Left lung (tissue), 10 donors: ENCODE data around the gene DMRT1. TPM values are rescaled to one million over a fixed set of nuclear protein-coding genes. Genes with fewer than 3 reads are reported as not detected.

Experiments
- ATAC-seq: fragments of 200-7000 bp; cut with Tn5 transposase; one replicate; pipeline ENCODE4 v1.9.1; 2020; ENCODE audit warnings: moderate library complexity
- DNase-seq, 4 donors: peaks; one replicate each; pipeline ENCODE4 v3.0.0-alpha.2; 2013 to 2020
- H3K27ac ChIP-seq, 2 donors: fragments of 200-600 bp; sonication (generic) in 1 of 2; one replicate each; pipeline versions ENCODE4 v1.5.0 to v1.8.0; 2020 to 2021
- H3K27me3 ChIP-seq, 2 donors: fragments of 200-600 bp; sonication (generic) in 1 of 2; one replicate each; pipeline versions ENCODE4 v1.5.0 to v1.8.0; 2020 to 2021
- H3K36me3 ChIP-seq, 2 donors: fragments of 200-600 bp; sonication (generic) in 1 of 2; one replicate each; pipeline versions ENCODE4 v1.5.0 to v1.8.0; 2020 to 2021
- H3K4me1 ChIP-seq, 2 donors: fragments of 200-600 bp; one replicate each; pipeline ENCODE4 v1.8.0; 2021
- H3K4me3 ChIP-seq, 2 donors: fragments of 200-600 bp; sonication (generic) in 1 of 2; one replicate each; pipeline versions ENCODE4 v1.5.0 to v1.8.0; 2020 to 2021; ENCODE audit warnings: mild to moderate bottlenecking in 1 of 2
- H3K9me3 ChIP-seq, 2 donors: fragments of 200-600 bp; sonication (generic) in 1 of 2; one replicate each; pipeline versions ENCODE4 v1.5.0 to v1.8.0; 2020 to 2021
- intact Hi-C, 2 donors: fragments of 100-400 bp; cut with DNase I; formaldehyde crosslinking; loops; one replicate each; pipeline versions ENCODE4 v1.11.2 to v1.14.2; 2022
- polyA plus RNA-seq, 6 donors: library from polyadenylated mRNA; unstranded; fragments of 120-200 nt; gene quantifications; one replicate each; pipeline ENCODE4 v1.2.1, GENCODE V29; 2013; ENCODE audit not compliant: insufficient read length in 6 of 6
- total RNA-seq, 2 donors: library from RNA; stranded (reverse); fragmentation: NEBNext Ultra II Directional; extraction: Animal tissue kit (Norgen Biotek cat#: 25700); gene quantifications; one replicate each; pipeline ENCODE4 v1.2.1, GENCODE V29; 2021
- TF ChIP-seq, protein P1 (sequence below), 2 donors: fragments of 200-600 bp; sonication (generic) in 1 of 2; IDR thresholded peaks; one replicate each; pipeline versions ENCODE4 v1.5.0 to v1.8.0; 2021; ENCODE audit warnings: antibody characterized with exemption in 2 of 2
- donor health status: DM: no; HTN: yes; CAD: no.
- donor health status: DM: no; HTN: no; CAD: no.

Gene DMRT1
- total and polyA plus RNA-seq, 8 donors: 0.09 TPM; not detected in 7

DNA sequence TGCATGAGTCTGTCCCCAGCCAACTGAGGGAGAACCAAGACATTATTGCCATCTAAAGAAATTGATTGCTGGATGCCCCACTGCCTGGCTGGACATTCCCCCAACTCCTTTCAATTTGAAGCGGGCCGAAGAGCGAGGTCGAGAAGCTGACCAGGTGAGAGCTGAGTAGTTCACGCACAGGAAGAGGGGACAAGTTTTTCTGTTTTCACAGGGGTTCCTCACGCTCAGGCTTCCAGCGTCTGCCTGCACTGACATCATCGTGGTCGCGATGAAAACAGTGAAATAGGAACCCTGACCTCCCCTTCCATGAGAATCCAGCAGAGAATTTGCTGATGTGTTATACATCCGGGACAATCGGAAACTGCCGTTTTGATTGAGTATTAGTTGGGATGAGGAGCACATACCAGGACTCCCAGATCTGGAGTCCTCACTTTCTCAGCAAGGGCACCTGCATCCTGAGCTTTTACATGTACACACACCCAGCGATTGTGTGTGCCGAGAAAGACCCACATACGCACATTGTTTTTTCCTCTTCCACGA lies 131.9 kb downstream of the DMRT1 start:
- Histone ChIP-seq H3K4me1 (peaks cover 0 to 33% of the 10 kb centered on the region in 2 donors), H3K9me3 (no peaks in the 10 kb centered on the region), H3K4me3 (no peak overlapping the region), H3K27me3 (peaks cover 100% of the 10 kb centered on the region in 2 donors), H3K27ac (no peak overlapping the region), H3K36me3 (no peaks in the 10 kb centered on the region)
- no peak for DNase-seq
- TF ChIP-seq, protein P1, sequence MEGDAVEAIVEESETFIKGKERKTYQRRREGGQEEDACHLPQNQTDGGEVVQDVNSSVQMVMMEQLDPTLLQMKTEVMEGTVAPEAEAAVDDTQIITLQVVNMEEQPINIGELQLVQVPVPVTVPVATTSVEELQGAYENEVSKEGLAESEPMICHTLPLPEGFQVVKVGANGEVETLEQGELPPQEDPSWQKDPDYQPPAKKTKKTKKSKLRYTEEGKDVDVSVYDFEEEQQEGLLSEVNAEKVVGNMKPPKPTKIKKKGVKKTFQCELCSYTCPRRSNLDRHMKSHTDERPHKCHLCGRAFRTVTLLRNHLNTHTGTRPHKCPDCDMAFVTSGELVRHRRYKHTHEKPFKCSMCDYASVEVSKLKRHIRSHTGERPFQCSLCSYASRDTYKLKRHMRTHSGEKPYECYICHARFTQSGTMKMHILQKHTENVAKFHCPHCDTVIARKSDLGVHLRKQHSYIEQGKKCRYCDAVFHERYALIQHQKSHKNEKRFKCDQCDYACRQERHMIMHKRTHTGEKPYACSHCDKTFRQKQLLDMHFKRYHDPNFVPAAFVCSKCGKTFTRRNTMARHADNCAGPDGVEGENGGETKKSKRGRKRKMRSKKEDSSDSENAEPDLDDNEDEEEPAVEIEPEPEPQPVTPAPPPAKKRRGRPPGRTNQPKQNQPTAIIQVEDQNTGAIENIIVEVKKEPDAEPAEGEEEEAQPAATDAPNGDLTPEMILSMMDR (IDR thresholded peaks at IDR 0.05): no peak
- intact Hi-C loops: no loop called here
- no peak for ATAC-seq

DNA sequence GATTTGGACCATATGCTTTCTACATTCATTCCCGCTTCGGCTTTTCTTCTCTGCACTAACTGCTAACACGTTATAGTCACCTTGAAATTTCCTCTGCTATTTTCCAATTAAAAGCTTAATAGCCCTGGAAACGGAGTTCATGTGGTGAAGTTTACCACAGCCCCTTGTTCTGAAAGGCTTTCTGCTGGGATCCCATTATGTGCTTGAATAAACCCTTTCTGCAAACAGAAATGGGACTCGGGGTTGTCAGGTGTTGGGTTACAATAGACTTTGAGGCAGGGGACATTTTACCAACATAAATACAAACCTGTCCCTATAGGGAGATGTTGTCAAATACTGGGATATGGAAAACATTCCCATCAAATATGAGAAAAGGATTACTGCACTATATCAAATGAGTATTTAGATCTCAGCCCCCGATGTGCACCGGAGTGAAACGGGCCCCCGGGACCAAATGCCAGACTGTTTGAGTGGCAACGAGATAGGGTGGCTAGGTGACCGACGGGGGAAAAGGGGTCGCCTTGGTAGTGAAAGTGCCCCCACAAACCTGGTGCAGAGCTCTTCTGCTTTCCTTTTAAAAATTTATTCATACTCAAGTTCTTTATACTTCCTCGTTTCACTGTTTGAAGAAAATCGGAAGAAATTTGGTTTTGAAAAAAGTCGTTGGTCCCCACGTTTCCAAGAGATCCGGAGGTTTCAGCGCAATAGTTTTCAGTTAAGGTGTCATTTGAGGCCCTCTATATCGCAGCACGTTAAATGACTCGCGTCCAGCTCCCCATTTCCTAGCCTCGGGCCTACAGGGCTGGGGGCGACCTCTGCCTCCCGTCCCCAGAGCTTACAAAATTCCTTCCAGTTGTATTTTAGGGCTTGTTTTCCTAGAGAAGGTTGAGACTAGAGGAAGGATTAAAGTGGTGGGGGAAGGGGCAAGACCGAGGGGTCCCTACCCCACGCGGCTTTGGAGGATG lies 132.8 kb downstream of the DMRT1 start:
- intact Hi-C loops: no loop called here
- H3K4me3 ChIP-seq: no peak overlapping the region
- H3K36me3 ChIP-seq: no peaks in the 10 kb centered on the region
- H3K27me3 ChIP-seq: peaks cover 100% of the 10 kb centered on the region in 2 donors
- no peak overlapping the region for H3K27ac ChIP-seq
- no peak for DNase-seq
- TF ChIP-seq, protein P1 (IDR thresholded peaks at IDR 0.05): no peak
- ATAC-seq: no peak
- H3K9me3 ChIP-seq: no peaks in the 10 kb centered on the region
- H3K4me1 ChIP-seq: peaks cover 0 to 33% of the 10 kb centered on the region in 2 donors

DNA sequence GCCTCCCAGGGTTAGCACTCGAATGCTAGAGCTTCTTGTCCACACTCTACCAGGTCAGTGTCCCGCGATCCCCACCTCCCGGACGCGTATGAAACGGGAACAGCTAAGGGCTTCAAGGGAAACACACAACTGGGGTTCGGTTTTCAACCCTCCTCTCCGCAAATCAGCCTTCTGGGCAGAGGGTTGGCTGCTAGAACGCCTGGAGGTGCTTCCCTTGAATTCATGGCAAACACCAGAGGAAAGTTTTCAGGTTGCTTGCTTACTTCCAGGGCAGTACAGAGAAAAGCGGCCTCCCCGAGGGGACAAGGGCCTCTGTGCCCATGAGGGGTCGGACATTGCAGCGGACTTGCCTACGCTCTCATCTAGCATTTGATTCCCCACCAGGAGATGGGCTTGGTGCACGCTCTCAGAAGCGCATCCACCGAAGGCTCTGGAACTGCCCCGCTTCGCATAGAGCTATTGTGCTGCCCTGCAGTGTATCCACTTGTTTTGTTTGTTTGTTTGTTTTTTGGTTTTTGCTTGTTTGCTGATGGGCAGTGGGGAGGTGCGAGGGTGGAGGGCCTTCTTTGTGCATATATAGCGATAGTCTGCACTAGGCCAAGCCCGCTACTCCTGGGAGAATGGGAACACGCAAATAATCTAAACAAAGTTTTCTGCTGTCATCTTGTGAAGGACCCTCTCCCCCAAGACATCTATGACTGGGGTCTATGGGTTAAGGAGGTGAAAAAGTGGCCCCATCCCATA lies 133.7 kb downstream of the DMRT1 start:
- DNase-seq: no peak
- Histone ChIP-seq H3K4me1 (peaks cover 0 to 33% of the 10 kb centered on the region in 2 donors), H3K9me3 (no peaks in the 10 kb centered on the region), H3K4me3 (no peak overlapping the region), H3K27me3 (peaks cover 100% of the 10 kb centered on the region in 2 donors), H3K36me3 (no peaks in the 10 kb centered on the region), H3K27ac (no peak overlapping the region)
- intact Hi-C loops: no loop called here
- TF ChIP-seq, protein P1 (IDR thresholded peaks at IDR 0.05): no peak
- ATAC-seq: no peak

DNA sequence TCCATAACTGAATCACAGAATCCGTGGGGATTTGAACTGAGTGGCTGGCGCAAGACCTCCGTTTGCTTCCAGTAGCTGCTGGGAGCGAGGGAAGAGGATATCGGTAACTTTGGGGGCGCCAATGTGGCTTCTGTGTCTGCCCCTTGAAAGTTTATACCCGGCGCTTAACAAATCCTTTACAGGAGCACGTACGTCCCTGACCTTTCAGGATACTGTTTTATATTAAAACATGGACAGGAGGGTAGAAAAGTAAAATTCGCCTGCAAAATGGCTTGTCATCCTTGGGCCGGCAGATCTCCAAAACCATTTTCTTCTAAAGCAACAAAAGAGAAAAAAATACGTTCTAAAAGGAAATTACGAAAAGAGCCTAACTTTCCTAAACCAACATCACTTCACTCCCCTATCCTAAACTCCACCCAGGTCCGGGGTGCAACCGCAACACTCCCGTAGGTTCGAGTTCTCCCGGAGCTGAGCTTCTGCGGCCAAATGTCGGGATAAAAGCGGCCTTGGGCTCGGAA lies 134.3 kb downstream of the DMRT1 start:
- no peak for DNase-seq
- no peak overlapping the region for H3K27ac ChIP-seq
- TF ChIP-seq, protein P1 (IDR thresholded peaks at IDR 0.05): no peak
- no peak for ATAC-seq
- H3K36me3 ChIP-seq: no peaks in the 10 kb centered on the region
- intact Hi-C loops: no loop called here
- H3K4me3 ChIP-seq: no peak overlapping the region
- peaks cover 0 to 33% of the 10 kb centered on the region in 2 donors for H3K4me1 ChIP-seq
- no peaks in the 10 kb centered on the region for H3K9me3 ChIP-seq
- peaks cover 100% of the 10 kb centered on the region in 2 donors for H3K27me3 ChIP-seq
